DMS53 (cell line): ENCODE measurements around the gene TNFRSF19.
A peak's percentile ranks its signal among the peaks of the same experiment; 100 is the strongest.

Experiments used
- DNase-seq: peaks from one replicate; lab custom pipeline; 2025; lab: John Stamatoyannopoulos, UW

TNFRSF19 gene

GRCh38 chr13:23683084-23683483, 112.9 kb downstream of the TNFRSF19 start:
- DNase-seq: no peak

GRCh38 chr13:23684647-23685046, 114.4 kb downstream of the TNFRSF19 start:
- no peak for DNase-seq

- DNase-seq: no peak
Measured at GRCh38 chr13:23685416-23685815, 115.2 kb downstream of the TNFRSF19 start.

- DNase-seq: no peak
Measured at GRCh38 chr13:23686948-23687347, 116.7 kb downstream of the TNFRSF19 start.

- no peak for DNase-seq
Measured at GRCh38 chr13:23687614-23688013, 117.4 kb downstream of the TNFRSF19 start.

- no peak for DNase-seq
Measured at GRCh38 chr13:23688336-23688735, 118.1 kb downstream of the TNFRSF19 start.

GRCh38 chr13:23690668-23691067, 120.5 kb downstream of the TNFRSF19 start:
- no peak for DNase-seq

GRCh38 chr13:23692816-23693215, 122.6 kb downstream of the TNFRSF19 start:
- no peak for DNase-seq

- DNase-seq: no peak
Measured at GRCh38 chr13:23695196-23695595, 125.0 kb downstream of the TNFRSF19 start.

GRCh38 chr13:23695711-23696464, 125.7 kb downstream of the TNFRSF19 start:
- DNase-seq: no peak

GRCh38 chr13:23696610-23697009, 126.4 kb downstream of the TNFRSF19 start:
- no peak for DNase-seq

GRCh38 chr13:23697772-23698313, 127.6 kb downstream of the TNFRSF19 start:
- DNase-seq: no peak

- DNase-seq: no peak
Measured at GRCh38 chr13:23699271-23699670, 129.1 kb downstream of the TNFRSF19 start.

GRCh38 chr13:23701186-23701585, 131.0 kb downstream of the TNFRSF19 start:
- DNase-seq: no peak

- no peak for DNase-seq
Measured at GRCh38 chr13:23701636-23702035, 131.4 kb downstream of the TNFRSF19 start.

- no peak for DNase-seq
Measured at GRCh38 chr13:23703246-23703860, 133.1 kb downstream of the TNFRSF19 start.

GRCh38 chr13:23705583-23705982, 135.4 kb downstream of the TNFRSF19 start:
- DNase-seq: no peak

- DNase-seq: peak; percentile 64
Measured at GRCh38 chr13:23707674-23708073, 137.5 kb downstream of the TNFRSF19 start.

GRCh38 chr13:23709536-23709935, 139.3 kb downstream of the TNFRSF19 start:
- no peak for DNase-seq

- DNase-seq: no peak
Measured at GRCh38 chr13:23710366-23710765, 140.2 kb downstream of the TNFRSF19 start.

GRCh38 chr13:23711355-23711754, 141.1 kb downstream of the TNFRSF19 start:
- no peak for DNase-seq

GRCh38 chr13:23714672-23715071, 144.5 kb downstream of the TNFRSF19 start:
- no peak for DNase-seq

- DNase-seq: peak; percentile 76
Measured at GRCh38 chr13:23715092-23715761, 145.0 kb downstream of the TNFRSF19 start.
